Activated naive CD4-positive, alpha-beta T cell treated with anti-CD3 and anti-CD28 coated beads, Interleukin-2, amount 50 U/mL, for 24 hours (primary cell): ENCODE data around the gene HEATR5A.
"Not testable (repeated sequence)": the region's sequence is repeated elsewhere in the genome, so short reads cannot be mapped to it uniquely, and the experiment has no call there.

Source experiments
- H3K27ac Mint-ChIP-seq: one replicate; pipeline ENCODE4 v1.8.0; 2021; ENCODE audit warnings: mild to moderate bottlenecking, mixed read lengths
- H3K27me3 Mint-ChIP-seq: one replicate; pipeline ENCODE4 v1.8.0; 2021; ENCODE audit warnings: mixed read lengths
- H3K36me3 Mint-ChIP-seq: one replicate; pipeline ENCODE4 v1.8.0; 2021; ENCODE audit warnings: mixed read lengths
- H3K4me1 Mint-ChIP-seq: one replicate; pipeline ENCODE4 v1.8.0; 2021; ENCODE audit warnings: mixed read lengths
- H3K4me3 Mint-ChIP-seq: one replicate; pipeline ENCODE4 v1.8.0; 2021; ENCODE audit warnings: mild to moderate bottlenecking, mixed read lengths
- H3K9me3 Mint-ChIP-seq: one replicate; pipeline ENCODE4 v1.8.0; 2021; ENCODE audit warnings: mixed read lengths

The HEATR5A gene

DNA sequence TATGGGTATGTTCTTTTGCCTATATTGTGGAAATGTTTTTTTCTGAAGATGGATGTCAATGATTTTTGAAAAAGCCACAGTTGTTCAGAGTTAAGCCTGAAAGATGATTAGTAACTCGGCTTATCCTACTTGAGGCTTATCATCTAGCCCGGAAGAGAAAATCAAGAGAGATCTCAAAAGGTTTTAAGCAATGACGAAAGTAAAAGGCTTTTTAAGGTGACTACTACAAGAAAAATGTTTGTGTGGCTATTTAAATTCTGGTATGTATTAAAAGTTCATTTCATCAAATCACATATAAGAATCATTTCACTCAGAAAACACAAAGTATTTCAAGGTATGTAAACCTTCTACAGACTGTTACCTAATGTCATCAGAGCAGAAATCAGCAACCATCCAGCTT is 40.2 kb downstream of the HEATR5A start:
- no peaks in the 10 kb centered on the region for H3K9me3 Mint-ChIP-seq
- H3K36me3 Mint-ChIP-seq = peaks cover 9% of the 10 kb centered on the region
- no peaks in the 10 kb centered on the region for H3K27me3 Mint-ChIP-seq
- no peak overlapping the region for H3K4me3 Mint-ChIP-seq
- H3K27ac Mint-ChIP-seq = no peak overlapping the region
- peaks cover 6% of the 10 kb centered on the region for H3K4me1 Mint-ChIP-seq

DNA sequence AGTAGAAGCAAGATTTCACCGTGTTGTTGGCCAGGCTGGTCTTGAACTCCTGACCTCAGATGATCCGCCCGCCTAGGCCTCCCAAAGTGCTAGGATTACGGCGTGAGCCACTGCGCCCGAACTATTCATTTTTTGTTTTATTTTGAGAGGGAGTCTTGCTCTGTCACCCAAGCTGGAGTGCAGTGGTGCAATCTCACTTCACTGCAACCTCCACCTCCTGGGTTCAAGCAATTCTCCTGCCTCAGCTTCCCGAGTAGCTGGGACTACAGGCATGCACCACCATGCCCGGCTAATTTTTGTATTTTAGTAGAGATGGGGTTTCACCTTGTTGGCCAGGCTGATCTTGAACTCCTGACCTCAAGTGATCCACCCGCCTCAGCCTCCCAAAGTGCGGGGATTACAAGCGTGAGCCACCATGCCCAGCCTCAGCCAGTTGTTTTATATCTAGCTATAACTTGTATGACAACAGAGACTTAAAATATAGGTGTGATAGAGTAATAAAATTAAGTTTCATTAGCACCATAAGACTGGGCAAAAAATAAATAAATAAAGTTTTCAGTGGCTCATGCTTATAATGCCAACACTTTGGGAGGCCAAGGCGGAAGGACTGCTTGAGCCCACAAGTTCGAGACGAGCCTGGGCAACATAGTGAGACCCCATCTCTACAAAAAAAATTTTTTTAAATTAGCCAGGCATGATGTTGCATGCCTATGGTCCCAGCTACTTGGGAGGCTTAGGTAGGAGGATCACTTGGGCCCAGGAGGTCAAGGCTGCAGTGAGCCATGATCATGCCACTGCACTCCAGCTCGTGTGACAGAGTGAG is 41.0 kb downstream of the HEATR5A start:
- H3K9me3 Mint-ChIP-seq, H3K4me3 Mint-ChIP-seq, H3K27me3 Mint-ChIP-seq, H3K4me1 Mint-ChIP-seq, H3K36me3 Mint-ChIP-seq, H3K27ac Mint-ChIP-seq: not testable (repeated sequence)

DNA sequence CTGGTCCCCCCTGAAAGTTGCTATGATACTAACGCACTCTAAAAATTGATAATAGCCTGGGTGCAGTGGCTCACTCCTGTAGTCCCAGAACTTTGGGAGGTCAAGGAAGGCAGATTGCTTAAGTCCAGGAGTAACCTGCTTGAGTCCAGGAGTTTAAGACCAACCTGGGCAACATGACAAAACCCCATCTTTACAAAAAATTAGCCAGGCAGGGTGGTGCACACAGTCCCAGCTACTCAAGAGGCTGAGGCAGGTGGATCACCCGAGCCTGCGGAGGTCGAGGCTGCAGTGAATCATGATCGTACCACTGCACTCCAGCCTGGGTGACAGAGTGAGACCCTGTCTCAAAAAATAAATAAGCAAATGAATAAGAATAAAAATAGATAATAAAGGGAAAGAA is 42.9 kb downstream of the HEATR5A start:
- H3K4me1 Mint-ChIP-seq = peaks cover 6% of the 10 kb centered on the region
- peaks cover 6% of the 10 kb centered on the region for H3K36me3 Mint-ChIP-seq
- no peak overlapping the region for H3K4me3 Mint-ChIP-seq
- H3K27me3 Mint-ChIP-seq = no peaks in the 10 kb centered on the region
- no peak overlapping the region for H3K27ac Mint-ChIP-seq
- H3K9me3 Mint-ChIP-seq = no peaks in the 10 kb centered on the region

DNA sequence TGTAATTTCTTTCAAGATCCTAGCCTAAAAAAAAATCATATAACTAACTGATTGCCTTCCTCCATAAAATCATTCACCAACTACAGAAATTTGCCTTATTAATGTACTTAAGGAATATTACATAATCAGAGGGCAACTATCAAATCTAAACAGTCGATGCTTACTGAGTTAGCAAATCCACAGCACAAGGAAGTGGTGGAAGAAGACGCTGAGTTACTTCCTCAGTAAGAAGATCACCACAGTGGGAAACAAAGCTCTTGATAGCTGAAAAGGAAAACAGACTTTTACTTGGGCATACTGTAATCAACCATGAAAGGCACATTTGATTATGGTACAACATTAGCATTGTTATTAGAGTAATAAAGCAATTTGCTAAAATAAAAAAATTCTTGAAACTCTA is 48.7 kb downstream of the HEATR5A start:
- H3K36me3 Mint-ChIP-seq = peaks cover 3% of the 10 kb centered on the region
- peak overlapping the region; percentile 8 for H3K27ac Mint-ChIP-seq
- H3K4me1 Mint-ChIP-seq = peaks cover 7% of the 10 kb centered on the region
- H3K9me3 Mint-ChIP-seq = no peaks in the 10 kb centered on the region
- H3K4me3 Mint-ChIP-seq = no peak overlapping the region
- H3K27me3 Mint-ChIP-seq = no peaks in the 10 kb centered on the region

DNA sequence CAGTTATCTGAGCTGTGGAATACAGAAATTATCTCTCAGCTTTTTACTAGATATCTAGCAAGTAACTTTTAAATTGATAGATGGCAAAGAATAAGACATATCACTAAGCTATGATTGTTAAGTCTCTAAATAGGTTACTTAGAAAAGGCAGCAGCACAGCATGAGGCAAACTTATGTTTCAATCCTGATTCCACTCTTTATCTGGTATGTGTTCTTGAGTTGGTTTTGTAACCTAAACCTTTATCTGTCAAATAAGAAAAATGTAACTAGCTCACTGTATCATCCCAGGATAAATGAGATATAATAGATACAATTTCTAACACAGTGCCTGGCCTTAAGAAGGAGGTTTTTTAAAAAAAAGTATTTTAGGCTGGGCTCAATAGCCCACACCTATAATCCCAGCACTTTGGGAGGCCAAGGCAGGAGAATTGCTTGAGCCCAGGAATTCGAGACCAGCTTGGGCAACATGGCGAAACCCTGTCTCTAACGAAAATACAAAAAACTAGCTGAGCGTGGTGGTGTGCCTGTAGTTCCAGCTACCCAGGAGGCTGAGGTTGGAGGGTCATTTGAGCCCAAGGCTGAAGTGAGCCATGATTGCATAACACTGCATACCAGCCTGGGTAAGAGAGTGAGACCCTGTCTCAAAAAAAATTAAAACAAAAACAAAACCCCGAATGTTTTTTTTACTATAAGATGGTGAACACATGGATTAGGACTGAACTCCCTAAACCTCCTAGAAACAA is 56.8 kb downstream of the HEATR5A start:
- Mint-ChIP-seq H3K36me3 (peaks cover 1% of the 10 kb centered on the region), H3K9me3 (no peaks in the 10 kb centered on the region), H3K4me3 (no peak overlapping the region), H3K27ac (no peak overlapping the region), H3K27me3 (no peaks in the 10 kb centered on the region), H3K4me1 (no peaks in the 10 kb centered on the region)

DNA sequence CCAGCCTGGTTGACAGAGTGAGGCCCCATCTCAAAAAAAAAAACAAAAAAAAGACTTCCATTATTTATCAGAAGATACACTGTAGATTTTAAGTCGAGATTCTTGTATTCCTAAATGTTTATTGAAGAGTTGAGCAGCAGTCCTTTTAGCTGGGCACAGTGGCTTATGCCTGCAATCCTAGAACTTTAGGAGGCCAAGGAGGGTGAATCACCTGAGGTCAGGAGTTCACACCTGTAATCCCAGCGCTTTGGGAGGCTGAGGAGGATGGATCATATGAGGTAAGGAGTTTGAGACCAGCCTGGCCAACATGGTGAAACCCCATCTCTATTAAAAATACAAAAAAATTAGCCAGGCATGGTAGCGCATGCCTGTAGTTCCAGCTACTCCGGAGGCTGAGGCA is 57.6 kb downstream of the HEATR5A start:
- Mint-ChIP-seq H3K4me1 (no peaks in the 10 kb centered on the region), H3K27ac (no peak overlapping the region), H3K27me3 (no peaks in the 10 kb centered on the region), H3K36me3 (peaks cover 1% of the 10 kb centered on the region), H3K4me3 (no peak overlapping the region), H3K9me3 (no peaks in the 10 kb centered on the region)

GRCh38 chr14:31361761-31362160 is 58.6 kb downstream of the HEATR5A start:
- H3K36me3 Mint-ChIP-seq, H3K27ac Mint-ChIP-seq, H3K4me3 Mint-ChIP-seq, H3K9me3 Mint-ChIP-seq, H3K4me1 Mint-ChIP-seq, H3K27me3 Mint-ChIP-seq: not testable (repeated sequence)

DNA sequence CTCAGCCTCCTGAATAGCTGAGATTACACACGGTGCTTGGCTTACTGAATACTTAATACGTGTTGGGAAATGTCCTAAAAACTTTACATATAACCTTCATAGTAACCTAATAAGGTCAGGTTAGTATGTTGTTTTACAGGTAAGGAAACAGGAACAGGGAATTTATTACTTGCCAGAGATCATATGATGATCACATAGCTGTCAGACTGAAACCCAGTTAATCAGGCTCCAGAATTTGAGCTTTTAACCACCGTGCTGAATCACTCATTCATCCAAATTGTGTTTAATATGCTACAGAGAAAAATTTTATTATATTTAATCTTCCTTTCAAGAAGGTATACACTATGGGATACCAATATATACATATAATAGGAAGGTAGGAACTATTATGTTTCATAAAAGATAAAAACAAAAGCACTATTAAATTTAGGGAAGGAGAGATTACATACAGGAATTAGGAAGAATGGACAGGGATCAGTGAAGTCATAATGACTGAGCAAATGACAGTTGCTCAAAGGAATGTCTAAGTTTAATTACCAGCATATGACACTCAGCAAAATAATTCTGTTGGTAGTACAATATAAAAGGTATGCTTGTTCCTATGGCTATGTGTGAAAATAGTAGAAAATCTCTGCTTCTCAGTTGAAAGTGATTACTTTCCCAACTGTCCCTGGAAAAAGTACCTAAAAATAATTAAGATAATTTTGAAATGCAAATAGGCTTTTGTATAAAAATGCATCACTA is 59.3 kb downstream of the HEATR5A start:
- H3K9me3 Mint-ChIP-seq = no peaks in the 10 kb centered on the region
- H3K27me3 Mint-ChIP-seq = no peaks in the 10 kb centered on the region
- no peak overlapping the region for H3K4me3 Mint-ChIP-seq
- no peaks in the 10 kb centered on the region for H3K4me1 Mint-ChIP-seq
- H3K36me3 Mint-ChIP-seq = peaks cover 1% of the 10 kb centered on the region
- no peak overlapping the region for H3K27ac Mint-ChIP-seq

GRCh38 chr14:31357279-31357678 is 63.1 kb downstream of the HEATR5A start:
- peaks cover 1% of the 10 kb centered on the region for H3K36me3 Mint-ChIP-seq
- no peaks in the 10 kb centered on the region for H3K27me3 Mint-ChIP-seq
- no peak overlapping the region for H3K27ac Mint-ChIP-seq
- H3K4me3 Mint-ChIP-seq = no peak overlapping the region
- H3K9me3 Mint-ChIP-seq = no peaks in the 10 kb centered on the region
- H3K4me1 Mint-ChIP-seq = peaks cover 4% of the 10 kb centered on the region

GRCh38 chr14:31346097-31346496 is 74.3 kb downstream of the HEATR5A start:
- H3K9me3 Mint-ChIP-seq = no peaks in the 10 kb centered on the region

DNA sequence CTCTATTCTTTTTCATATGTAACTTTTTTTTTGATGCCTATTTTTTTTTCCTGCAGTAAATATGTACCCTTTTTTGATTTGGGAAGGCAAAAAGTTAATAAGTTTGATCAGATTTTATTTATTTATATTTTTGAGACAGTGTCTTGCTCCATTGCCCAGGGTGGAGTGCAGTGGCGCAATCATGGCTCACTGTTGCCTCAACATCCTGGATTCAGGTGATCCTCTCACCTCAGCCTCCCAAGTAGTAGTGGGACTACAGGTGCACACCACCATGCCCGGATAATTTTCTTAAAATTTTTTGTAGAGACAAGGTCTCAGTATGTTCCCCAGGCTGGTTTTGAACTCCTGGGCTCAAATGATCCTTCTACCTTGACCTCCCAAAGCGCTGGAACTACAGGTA is 79.1 kb downstream of the HEATR5A start:
- Mint-ChIP-seq H3K9me3 (no peaks in the 10 kb centered on the region), H3K27ac (no peak overlapping the region), H3K27me3 (no peaks in the 10 kb centered on the region), H3K36me3 (peaks cover 10% of the 10 kb centered on the region), H3K4me1 (no peaks in the 10 kb centered on the region), H3K4me3 (no peak overlapping the region)

More at GRCh38 chr14:31346097-31346496, 74.3 kb downstream of the HEATR5A start:
- Mint-ChIP-seq H3K4me1 (no peaks in the 10 kb centered on the region), H3K27me3 (no peaks in the 10 kb centered on the region), H3K27ac (no peak overlapping the region), H3K4me3 (no peak overlapping the region), H3K36me3 (peaks cover 9% of the 10 kb centered on the region)

- no peak overlapping the region for H3K4me3 Mint-ChIP-seq
- no peaks in the 10 kb centered on the region for H3K9me3 Mint-ChIP-seq
- H3K4me1 Mint-ChIP-seq = no peaks in the 10 kb centered on the region
- no peaks in the 10 kb centered on the region for H3K27me3 Mint-ChIP-seq
- H3K27ac Mint-ChIP-seq = no peak overlapping the region
- H3K36me3 Mint-ChIP-seq = peaks cover 9% of the 10 kb centered on the region
Observed at GRCh38 chr14:31340297-31341063, 79.9 kb downstream of the HEATR5A start.

DNA sequence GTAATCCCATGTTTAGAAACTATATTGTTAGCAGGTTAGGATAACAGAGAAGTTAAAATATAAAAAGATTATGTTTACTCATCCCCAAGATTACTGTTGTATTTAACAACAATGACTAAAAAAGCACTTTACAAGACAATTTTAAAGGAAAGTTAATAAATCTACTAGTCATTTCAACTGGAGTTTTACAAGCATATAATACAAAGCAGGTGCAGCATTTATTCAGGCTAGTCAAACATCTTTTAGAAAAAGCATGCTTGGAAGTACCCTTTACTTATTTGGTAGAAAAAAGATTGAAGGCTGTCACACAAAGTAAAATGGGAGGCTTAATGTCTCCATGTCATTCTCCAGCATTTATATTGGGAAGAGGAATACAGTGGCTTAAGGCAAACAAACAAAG is 80.6 kb downstream of the HEATR5A start:
- H3K36me3 Mint-ChIP-seq = peaks cover 9% of the 10 kb centered on the region
- H3K9me3 Mint-ChIP-seq = no peaks in the 10 kb centered on the region
- H3K27ac Mint-ChIP-seq = no peak overlapping the region
- no peaks in the 10 kb centered on the region for H3K27me3 Mint-ChIP-seq
- no peaks in the 10 kb centered on the region for H3K4me1 Mint-ChIP-seq
- H3K4me3 Mint-ChIP-seq = no peak overlapping the region

DNA sequence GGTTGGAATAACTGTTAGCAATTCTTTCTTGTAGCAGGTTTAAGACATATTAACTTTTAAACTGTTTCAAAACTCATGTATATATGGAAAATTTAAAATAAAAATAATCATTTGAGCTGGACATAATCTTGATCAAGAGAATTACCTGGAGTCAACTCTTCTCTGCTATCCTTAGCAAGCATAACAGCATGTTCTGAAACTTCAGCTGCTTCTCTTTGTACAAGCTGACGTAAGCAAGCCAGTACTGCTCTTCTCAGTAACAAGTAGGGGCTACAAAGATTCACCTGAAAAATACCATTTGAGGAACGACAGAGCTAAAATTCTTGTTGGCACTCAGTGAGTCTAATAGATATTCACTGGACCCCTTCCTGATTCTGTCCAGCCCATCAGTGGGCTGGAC is 83.0 kb downstream of the HEATR5A start:
- H3K4me1 Mint-ChIP-seq = no peaks in the 10 kb centered on the region
- no peak overlapping the region for H3K27ac Mint-ChIP-seq
- peaks cover 7% of the 10 kb centered on the region for H3K36me3 Mint-ChIP-seq
- H3K27me3 Mint-ChIP-seq = no peaks in the 10 kb centered on the region
- H3K4me3 Mint-ChIP-seq = no peak overlapping the region
- no peaks in the 10 kb centered on the region for H3K9me3 Mint-ChIP-seq

- Mint-ChIP-seq H3K4me1 (no peaks in the 10 kb centered on the region), H3K36me3 (peaks cover 13% of the 10 kb centered on the region), H3K4me3 (no peak overlapping the region), H3K9me3 (no peaks in the 10 kb centered on the region), H3K27ac (no peak overlapping the region), H3K27me3 (no peaks in the 10 kb centered on the region)
Observed at GRCh38 chr14:31336646-31337045, 83.7 kb downstream of the HEATR5A start.
